CD4-positive, alpha-beta T cell treated with Interferon alpha-2 for 1 hour (primary cell): Measurements from ENCODE around the gene RET.

Experiments used
- DNase-seq, 2 donors: peaks; one replicate each; pipeline ENCODE4 v3.0.0-alpha.2; 2020 to 2022

The RET gene

DNA sequence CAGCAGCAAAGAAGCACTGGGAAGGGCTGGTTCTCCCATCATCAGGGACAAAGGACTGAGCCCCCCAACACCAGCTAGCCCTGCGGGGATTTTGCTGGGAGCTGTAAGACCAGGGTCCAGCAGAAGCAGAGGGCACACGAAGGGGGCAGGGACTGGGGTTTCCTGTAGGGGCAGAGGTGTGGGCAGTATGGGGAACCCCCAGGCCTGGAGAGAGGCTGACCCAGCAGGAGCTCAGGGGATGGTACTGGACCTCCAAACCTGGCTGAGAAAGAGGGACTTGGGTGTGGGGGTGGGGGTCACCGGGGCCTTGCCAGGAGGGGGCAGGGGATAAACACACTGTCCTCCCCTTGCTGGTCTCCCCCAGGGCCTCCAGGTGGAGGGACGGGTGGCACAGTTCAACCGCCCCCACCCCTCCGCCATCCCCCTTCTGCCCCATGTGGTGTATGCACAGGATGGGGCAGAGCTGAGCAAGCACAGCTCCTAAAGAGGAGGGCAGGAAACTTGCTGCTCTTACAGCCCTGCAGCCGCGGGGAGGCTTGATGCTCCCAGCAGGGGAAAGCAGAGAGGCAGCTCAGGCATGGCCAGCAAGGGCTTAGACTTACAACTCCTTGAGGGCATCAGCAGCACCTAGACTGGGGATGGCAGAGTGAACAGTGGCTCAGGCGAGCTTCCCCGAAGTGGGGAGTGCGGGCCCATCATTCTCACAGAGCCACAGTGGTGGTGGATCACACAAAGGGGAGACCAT is 12.4 kb upstream of the RET start:
- no peak for DNase-seq

DNA sequence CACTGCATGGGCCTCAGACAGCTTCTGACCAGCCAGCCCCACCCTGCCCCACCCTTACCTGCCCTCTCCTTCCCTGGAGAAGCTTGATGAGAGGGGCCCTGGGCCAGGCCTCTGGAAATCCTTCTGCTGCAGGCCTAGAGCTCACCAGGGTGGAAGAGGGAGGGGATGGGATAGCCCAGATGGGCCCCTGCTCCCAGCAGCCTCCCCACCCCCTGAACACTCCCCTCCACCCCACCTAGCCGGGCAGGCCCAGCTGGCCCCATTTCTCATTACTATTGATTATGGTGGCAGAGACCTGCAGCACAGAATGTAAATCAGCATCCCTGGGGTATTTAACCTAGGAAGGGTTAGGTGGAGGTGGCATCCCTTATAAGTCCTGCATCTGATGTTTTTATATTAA is 11.6 kb upstream of the RET start:
- DNase-seq, result no peak

DNA sequence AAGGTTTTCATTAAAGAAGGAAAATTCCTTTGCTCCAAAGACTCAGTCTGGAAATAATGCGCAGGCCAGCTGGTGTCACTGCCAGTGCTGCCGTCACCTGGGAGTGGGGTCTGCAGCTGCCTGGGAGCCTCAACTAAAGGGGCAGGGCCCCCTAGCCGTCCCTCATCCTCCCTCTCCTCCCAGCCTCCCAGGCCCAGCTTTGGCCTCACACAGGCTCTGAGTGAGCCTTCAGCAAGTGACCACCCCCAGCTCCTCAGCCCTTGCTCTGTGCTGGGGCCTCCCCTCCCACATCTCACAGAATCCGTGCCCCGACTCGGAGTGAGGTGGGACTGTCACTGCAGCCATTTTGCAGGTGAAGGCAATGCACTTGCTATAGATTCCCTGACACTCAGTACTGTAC is 11.1 kb upstream of the RET start:
- DNase-seq, result no peak

DNA sequence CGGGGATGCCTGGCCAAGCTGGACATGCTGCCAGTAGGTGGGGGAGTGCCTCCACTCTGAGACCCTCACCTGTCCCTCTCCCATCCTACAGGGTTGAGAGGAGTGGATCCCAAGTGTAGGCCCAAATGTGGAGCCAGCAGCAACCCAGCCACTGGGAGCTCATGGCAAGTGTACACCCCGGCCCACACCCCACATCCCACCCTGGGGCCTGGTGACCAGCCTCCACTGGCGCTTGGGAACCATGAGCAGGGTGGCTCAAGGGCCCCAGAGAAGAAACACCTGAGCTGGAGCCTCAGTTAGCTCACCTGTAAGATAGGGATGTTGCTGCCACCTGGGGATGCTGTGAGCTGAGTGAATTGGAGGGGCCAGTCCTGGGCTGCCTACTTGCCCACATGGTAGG is 10.4 kb upstream of the RET start:
- DNase-seq, result no peak

DNA sequence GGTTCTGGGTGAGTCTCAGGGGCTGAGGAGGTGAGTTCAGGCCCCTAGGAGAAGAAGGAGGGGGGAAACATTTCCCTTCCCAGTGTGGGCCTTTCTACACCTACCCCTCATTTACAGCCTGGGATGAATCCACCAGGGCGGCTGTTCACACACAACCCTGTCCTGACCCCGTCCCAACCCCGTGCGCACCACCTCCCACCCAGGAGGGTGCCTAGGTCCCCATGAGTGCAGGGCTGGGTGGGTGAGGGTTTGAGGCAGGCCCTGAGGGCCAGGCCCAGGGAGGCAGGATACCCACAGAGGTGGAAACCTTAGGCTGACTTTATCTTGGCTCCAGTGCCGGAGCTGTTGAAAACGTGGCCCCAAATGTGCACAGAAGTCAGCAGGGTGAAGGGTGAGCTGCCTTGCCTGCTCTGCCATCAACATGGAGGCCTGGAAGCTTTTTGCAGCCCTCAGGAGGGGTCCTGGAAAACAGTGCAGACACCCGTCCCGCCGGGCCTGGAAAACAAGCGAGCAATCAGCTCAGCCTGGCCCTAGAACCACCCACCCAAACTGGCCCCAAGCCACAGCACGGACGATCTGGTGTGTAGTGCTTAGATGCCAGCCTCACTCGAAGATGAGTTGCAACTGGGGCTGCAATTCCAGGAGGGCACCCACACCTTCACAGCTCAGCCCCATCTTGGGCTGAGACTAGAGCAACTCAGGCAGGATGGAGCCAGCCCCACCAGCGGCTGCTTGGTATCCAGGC is 9.3 kb upstream of the RET start:
- no peak for DNase-seq

DNA sequence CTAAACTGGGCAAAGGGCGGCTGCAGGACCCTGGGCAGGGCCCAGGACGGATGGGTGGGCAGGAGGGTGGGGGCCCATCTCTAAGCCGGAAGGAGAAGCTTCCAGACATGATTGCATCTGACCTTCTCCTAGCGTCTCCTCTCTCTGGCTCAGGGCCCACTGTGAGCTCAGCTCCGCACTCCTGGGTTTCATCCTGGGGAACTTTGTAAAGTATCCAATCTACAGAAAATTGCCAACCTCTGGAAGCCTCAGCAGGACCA is 8.8 kb upstream of the RET start:
- DNase-seq, result no peak

DNA sequence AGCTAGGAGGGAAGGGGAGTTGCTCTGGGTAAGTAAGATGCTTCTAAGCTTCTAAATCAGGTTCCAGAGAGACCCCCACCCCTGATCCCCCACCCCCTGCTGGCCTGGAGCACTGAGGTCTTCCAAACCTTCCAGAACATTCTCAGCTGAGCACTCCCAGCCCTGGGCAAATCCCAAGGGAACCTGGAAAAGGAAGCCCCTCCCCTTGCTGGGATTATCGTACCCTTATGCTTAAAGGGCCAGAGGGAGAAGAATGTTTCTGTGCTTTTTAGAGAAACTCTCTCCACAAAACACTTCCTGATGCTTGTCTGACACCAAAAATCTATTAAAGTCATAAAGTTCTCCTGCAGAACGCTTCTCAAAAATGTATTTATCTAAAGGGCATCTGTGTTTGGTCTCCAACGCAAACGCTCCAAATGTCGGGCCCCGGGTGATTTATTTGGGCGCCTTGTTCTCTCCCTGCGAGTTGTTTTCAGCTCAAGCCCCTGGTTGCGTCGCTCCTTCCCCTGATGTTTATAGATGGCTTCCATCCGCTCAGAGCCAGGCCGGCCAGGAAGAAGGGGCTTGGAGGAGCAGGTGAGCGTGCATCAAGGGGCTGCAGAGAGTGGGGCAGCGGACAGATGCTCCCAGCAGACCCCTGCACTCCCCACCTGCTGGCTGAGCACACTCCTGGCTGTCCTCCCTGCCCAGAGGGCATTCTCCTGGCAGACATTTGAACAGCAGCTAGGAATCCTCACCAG is 8.2 kb upstream of the RET start:
- no peak for DNase-seq

DNA sequence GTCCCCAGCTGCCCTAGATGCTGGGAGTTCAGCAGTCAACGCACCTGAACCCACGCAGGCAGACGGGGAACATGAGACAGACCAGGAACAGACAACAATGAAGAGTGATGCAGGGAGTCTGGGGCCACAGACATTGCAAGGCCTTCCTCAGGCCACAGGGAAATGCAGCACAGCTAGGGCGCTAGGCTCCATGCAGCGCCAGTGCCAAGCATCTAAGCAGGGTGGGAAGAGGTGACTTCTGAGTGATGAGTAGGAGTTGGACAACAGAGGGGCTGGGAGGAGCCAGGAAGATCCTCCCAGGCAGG is 7.7 kb upstream of the RET start:
- no peak for DNase-seq

DNA sequence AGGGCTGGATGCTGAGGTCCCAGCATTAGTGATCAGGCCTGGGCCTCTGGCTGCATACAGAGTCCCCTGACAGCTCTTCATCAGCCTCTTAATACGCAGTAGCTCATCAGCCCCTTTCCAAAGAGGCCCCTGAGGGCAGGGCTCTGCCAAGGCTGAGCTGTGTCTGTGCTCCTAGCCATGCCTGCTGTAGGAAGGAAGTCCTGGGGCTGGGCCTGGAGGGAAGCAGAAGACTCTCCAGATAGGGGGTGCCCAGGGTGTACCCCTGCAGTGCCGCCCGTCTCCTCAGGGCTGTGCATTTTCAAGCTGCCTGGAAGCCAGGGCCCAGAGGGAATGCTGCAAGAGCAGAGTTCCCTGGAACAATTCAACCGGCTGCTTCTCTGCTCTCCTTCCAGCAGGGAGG is 7.3 kb upstream of the RET start:
- no peak for DNase-seq

DNA sequence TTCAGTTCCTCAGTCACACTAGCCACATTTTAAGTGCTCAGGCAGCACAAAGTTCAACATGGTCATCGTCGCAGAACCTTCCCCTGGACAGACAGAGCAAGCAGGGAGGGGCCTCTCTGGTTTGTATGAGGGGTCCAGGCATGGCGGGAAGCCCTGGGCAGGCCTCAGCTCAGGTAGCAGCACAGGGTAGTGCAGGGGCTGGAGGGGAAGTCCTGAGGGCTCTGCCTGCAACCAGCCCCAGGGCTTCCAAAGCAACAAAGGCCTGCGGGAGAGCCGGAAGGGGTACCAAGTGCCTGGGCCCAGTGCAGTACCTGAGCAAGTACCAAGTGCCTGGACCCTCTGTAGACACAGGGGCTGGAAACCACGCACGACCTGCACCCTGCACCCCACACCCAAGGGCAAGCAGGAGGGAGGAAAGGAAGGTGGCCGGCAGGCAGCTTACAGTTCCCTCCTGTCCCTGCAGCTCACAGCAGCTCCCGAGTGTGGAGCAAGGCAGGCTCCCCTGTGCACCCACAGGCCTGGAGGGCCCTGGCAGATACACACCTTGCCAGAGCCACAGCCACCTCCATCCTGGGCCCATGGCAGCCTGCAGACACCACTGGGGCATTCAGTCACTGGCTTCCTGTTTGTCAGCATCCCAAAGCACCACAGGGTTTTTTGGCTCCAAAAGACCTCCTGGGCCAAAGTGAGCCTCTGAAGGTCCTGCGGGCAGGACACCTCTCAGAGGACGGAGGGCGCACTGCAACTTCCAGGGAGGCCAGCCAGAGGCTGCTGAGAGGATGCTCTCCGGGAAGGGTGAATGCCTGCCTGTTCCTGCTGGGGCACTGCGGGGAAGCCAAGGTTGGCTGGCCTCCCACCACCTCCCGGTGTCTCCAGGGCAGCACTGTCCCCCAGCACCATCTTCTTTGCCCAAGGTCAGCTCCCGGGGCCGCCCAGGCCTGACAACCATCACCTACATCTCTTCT is 6.5 kb upstream of the RET start:
- no peak for DNase-seq

DNA sequence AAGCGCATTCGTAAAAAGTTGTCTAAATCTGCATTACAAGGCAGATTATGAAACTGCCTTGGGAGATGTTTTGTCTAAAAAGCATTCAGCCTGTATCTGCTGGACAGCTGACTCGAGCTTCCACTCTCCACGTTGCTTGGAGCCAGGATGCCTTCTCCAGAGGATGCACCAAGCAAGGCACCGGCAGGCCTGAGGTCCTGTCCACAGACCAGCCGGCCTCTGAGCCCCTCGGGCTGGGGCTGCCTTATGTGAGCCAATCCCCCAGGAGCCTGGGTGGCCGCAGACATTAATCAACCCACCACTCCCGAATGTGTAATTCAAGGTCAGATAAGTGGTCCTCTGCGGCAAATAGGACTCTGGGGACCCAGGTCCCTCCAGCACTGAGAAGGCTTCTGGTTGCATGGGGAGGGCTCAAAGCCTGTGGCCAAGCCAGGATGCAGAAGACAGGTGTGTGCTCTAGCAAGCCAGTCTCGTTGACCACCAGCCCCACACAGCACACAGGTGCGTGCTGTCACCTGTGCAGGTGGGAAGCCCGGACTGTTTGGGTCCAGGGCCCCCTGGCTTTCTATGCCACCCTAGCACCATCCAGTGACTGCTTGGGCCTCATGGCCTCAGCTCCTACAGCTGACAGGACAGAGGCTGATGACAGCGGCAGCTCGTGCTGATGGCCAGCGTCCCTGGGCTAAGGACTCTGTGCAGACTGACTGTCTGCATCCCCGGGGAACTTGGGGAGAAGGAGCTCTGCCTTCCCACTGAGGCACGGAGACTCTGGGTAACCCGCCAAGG is 4.8 kb upstream of the RET start:
- no peak for DNase-seq

DNA sequence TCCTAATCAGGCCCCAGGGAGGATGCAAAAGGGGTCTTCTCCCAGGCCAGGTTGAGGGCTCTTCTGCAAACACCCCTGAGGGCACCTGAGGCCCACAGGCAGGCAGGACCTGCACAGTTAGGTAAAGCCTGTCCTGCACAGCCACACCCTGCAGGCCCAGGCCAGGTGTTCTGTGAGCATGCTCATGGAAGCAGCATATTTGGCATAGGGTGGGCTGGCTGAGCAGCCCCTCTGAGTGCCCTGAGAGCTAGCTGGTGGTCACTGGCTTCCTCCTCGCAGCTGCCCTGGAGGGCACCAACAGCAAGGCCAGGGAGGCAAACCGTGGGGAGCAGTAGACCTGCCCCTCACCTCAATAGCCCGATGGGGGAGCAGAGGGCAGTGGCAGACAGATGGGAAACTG is 3.7 kb upstream of the RET start:
- DNase-seq, result no peak

DNA sequence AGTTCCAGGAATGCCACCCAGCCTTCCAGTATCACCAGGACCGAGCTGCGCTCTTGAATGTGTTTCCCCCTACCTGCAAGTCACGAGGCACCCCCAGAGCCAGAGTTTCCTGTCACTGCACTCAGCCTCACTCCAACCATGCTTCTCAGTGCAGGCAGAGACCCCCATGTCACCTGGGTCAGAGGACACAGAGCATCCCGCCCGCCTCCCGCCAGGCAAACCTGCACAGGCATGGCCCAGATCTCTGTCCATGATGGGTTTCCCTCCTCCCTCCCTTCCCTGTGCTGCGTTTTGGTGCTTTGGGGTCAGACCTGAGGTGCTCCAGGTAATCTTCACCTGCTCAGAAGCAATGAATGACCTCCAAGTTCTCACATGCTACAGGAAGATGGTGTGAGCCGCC is 3.1 kb upstream of the RET start:
- no peak for DNase-seq

DNA sequence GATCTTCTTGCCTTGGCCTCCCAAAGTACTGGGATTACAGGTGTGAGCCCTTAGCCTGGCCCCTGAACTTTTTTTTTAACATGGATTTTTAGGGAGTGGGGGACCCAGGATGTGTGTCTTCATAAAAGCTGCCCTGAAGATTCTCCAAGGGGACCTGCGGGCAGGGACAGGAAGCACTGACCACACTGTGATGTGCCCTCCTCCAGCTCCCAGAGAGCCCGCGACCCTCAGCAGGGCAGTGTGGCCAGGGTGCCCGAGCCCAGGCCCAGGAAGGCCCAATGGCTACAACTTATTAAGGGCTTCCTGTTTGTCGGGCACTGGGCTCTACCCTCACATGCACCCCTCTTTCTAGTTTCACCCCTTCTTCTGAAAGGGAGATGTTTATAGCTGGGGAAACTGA is 2.5 kb upstream of the RET start:
- DNase-seq, result no peak

DNA sequence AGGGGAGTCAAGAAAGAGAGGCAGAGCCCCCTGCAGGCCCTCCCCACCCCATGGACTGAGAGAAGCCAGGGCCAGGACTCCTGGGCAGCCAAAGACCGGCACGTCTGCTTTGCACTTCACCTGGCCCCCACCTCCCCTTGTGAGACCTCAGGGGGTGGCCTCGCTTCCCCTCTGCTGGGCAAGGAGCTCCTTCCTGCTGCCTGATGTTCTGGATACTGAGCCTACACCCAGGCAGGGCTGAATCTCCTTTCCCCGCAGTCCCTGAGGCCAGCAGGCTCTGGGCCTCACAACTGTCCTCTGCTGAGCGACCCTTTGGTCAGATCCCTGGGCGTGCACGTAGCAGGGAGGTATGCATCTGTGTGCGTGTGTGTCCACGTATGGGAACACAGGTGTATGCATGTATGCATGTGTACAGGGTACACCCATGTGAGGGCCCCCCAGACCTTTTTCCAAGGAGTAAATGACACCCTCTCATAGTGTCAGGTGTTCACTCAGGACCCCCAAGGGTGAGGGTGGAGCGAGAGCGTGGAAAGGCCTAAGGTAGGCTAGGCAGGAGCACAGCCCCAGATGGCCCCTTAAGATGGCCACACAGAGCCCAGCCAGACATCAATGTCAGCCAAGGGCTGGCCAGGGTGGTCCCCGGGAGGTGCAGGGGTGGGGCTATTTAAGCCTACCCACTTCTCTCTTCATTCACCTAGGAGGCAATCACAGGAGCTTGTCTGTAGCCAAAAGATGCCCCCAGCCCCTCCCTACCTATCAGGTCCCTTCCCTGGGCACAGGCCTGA is 1.9 kb upstream of the RET start:
- no peak for DNase-seq

DNA sequence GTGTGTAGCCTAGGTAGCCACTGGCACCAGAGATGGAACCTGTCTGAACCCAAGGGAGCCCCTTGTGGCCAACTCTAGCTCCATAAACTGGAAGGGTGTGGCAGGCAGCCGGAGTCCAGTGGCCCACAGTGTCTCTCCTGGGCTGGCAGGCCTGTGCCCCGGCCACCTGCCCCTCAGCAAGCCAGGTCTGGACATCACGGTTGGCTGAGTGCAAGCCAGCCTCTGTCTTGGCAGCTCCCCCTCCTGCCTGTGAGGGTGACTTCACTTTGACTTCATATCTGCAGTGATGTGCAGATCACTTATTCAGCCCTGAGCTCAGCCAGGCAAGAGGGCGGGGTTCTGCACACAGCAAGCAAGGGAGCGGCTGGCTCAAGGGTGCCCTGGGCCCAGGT is 1.3 kb upstream of the RET start:
- DNase-seq, result no peak

DNA sequence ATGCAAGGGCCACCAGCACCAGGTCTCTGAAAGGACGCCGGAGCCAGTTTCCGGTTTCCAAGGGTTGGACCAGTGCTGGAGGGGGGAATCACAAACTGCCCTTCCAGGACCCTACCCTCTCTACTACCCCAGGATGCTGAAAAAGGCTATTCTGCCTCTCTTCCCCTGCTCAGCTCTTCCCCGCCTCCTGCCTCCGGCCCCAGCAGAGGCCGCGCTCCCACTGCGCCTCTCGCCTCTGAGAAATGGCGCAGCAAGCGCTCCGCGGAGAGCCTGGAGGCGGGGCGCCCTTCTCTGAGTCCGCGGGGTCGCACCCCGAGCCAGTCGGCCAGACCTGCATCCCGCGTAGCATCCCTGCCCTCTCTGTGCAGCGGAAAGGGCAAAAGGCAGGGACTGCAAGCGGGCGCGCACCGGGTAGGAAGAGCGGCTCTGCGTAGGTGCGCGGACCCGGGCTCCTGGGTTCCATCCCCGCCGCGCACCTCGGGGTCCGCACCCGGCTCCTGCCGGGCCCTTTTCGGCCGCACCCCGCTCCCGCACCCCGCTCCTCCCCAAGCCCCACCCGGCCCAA is 476 bp upstream of the RET start:
- no peak for DNase-seq

DNA sequence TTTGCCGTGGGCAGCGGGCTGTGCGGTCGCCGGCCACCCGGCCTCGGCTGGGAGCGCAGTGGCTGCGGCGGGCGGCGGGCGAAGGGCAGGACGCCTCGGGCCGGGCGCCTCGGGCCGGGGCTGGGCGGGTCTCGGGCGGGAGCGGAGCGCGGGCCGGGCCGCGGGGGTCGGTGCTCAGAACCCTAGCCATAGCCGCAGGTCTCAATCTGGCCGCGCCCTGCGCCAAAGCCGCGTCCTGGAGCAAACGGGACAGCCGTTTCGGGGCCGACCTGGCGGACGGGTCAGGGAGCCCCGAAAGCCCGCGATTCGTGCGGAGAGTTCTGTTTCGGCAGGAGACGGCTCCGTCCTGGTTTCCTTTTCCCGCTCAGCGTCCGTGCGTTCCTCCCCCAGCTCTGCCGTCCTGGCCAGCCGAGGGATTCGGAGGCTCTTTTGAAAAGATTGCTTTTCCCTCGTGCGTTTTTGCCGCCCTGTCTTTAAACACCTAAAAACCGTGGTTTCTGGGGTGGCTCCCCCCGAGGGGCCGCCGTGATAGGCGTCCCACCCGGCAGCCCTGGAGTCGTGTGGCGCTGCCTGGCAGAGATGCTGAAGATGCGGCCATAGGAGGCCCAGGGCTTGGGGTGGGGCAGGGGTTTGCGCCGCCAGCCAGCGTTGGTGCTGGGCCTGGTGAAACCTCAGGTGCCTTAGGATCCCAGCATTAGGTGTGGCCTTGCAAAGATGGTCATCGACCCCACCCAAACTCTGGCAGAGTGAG is 727 bp downstream of the RET start:
- no peak for DNase-seq

DNA sequence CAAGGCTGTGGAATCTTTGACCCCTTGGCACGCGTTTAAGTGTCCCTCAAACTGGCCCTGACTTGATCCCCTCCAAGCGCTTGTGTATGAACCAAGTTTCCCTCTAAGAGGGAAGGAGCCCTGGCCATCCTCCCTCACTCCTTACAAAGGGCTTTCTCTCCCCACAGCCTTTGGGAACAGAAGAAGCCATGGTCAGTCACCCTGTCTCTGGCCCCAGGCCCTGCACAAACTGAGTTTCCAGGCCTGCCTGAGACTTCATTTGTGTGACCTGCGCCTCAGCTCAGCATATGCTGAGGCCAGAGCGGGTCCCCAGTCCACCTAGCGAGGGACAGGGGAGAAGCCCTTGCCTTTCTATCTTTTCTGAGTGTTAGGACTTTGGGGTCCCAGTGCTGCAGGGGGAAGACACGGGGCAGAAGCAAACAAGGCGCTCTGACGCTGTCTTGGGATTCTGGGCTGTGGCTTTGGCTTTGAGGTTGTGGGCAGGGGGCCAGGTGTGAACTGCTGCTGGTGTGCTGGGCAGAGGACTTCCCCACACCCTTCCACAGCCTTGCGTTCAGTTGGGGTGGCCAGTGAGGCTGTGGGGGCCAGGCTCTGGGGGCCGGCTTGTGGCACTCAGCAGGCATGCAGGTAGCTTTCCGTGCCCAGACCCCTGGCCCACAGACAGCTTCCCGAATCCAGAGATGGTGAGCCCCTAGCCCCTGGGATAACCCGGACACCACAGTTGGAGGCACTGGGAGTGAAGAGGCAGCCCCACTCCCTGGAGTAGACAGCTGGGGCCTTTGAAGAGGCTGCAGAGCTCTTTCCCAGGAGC is 1.5 kb downstream of the RET start:
- DNase-seq, result no peak

DNA sequence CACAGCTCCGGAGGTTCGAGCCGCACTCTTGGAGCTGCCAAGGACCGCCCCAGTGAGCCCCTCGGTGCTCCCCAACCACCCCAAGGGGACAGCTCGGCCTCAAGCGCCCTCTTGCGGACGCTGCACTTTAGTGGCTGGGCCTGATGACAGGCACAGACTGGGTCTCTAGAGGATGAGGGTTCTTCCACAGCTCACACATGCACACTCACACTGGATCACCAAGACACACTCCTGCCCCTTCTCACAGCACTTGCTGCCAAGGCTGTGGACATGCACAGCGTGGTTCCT is 2.1 kb downstream of the RET start:
- DNase-seq, result no peak
